Smooth muscle cell of trachea (primary cell): ENCODE results near the gene CGA. TPM values are rescaled to one million over a fixed set of nuclear protein-coding genes. Genes with fewer than 3 reads are reported as not detected.

Experiments used
- total RNA-seq: library from RNA; depleted of rRNA; stranded (reverse); fragments of >200 nt; gene quantifications from 2 replicates; pipeline ENCODE4 v1.2.1, GENCODE V29; 2014

The CGA gene
- not detected in 2 replicates for total RNA-seq

GRCh38 chr6:87095087-87095509, at the start of gene CGA:
Gene CGA, minus strand, starts transcription at chr6:87095106. Its CDS starts 6,906 bp downstream, at chr6:87088200.

Other genes with a start within 250 kb of the CGA start
- not detected in 2 replicates for gene HTR1E, start 157.6 kb downstream of the CGA start, total RNA-seq
- 30.1 and 34.9 TPM in 2 replicates for gene ZNF292, start 60.5 kb upstream of the CGA start, total RNA-seq
- gene SMIM8, start 227.5 kb upstream of the CGA start, total RNA-seq = 4.5 and 9.7 TPM in 2 replicates
- not detected in 2 replicates for gene GJB7, start 234.2 kb upstream of the CGA start, total RNA-seq
- 2.2 and 2.5 TPM in 2 replicates for gene C6orf163, start 249.7 kb upstream of the CGA start, total RNA-seq